ENCODE measurements around the gene DNAJC6. TPM values are rescaled to one million over a fixed set of nuclear protein-coding genes. Genes with fewer than 3 reads are reported as not detected.

DNAJC6 gene
- total RNA-seq, 1 experiment from 2014 or later, result 6.2 TPM

DNA sequence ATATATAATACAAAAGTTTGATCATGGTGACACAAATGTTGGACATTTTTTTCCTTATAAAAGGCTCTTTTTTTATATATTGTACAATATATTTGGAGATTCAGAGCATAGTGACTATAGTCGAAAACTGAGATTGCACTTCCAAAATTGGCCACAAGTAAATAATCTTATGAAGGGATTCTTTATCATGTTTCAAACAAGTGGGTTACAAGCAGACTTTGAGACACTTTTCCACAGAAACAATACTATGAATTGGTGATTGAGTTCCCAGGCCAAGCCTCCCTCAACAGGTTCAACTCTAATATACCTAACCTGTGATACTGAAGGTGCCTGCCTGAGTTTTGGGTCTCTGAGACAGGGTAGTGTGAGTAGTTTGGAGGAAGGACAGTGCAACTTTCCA is 124.9 kb downstream of the DNAJC6 start:
- Histone ChIP-seq H3K4me1 (no peaks in the 10 kb centered on the region), H3K27me3 (replicated peaks; ENCODE audit: control insufficient read depth, insufficient read depth, low read length) (no peaks in the 10 kb centered on the region), H3K9me3 (no peaks in the 10 kb centered on the region), H3K4me3 (ENCODE audit: low read depth, low read length) (no peak overlapping the region), H3K36me3 (ENCODE audit: control insufficient read depth, insufficient read depth, low read length) (no peaks in the 10 kb centered on the region)
- no TSS peak for BruUV-seq (replicated peaks)
- no peak for DNase-seq
- ChIA-PET CTCF (interaction anchor here (1.7 kb wide), 1 partner anchor 254 kb away, joined by 7 read pairs; no protein-coding TSS in a partner anchor), POLR2A (no interaction called here)
- Mint-ChIP-seq H3K4me1 (ENCODE audit: low read depth, unreplicated experiment) (peaks cover 2% of the 10 kb centered on the region), H3K4me3 (ENCODE audit: unreplicated experiment) (no peak overlapping the region), H3K27ac (ENCODE audit: unreplicated experiment) (no peak overlapping the region), H3K36me3 (ENCODE audit: insufficient read depth, unreplicated experiment) (peaks cover 25% of the 10 kb centered on the region), H3K27me3 (ENCODE audit: insufficient read depth, unreplicated experiment) (no peaks in the 10 kb centered on the region), H3K9me3 (ENCODE audit: unreplicated experiment) (no peaks in the 10 kb centered on the region)
- TF ChIP-seq, protein P1, sequence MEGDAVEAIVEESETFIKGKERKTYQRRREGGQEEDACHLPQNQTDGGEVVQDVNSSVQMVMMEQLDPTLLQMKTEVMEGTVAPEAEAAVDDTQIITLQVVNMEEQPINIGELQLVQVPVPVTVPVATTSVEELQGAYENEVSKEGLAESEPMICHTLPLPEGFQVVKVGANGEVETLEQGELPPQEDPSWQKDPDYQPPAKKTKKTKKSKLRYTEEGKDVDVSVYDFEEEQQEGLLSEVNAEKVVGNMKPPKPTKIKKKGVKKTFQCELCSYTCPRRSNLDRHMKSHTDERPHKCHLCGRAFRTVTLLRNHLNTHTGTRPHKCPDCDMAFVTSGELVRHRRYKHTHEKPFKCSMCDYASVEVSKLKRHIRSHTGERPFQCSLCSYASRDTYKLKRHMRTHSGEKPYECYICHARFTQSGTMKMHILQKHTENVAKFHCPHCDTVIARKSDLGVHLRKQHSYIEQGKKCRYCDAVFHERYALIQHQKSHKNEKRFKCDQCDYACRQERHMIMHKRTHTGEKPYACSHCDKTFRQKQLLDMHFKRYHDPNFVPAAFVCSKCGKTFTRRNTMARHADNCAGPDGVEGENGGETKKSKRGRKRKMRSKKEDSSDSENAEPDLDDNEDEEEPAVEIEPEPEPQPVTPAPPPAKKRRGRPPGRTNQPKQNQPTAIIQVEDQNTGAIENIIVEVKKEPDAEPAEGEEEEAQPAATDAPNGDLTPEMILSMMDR (IDR thresholded peaks at IDR 0.05; ENCODE audit: insufficient read depth in 1 of 2, low read depth in 1 of 2, low read length in 1 of 2, severe bottlenecking in 1 of 2, unreplicated experiment in 1 of 2), result no peak
- intact Hi-C loops (cut with micrococcal nuclease; ENCODE audit: unreplicated experiment), result no loop called here

DNA sequence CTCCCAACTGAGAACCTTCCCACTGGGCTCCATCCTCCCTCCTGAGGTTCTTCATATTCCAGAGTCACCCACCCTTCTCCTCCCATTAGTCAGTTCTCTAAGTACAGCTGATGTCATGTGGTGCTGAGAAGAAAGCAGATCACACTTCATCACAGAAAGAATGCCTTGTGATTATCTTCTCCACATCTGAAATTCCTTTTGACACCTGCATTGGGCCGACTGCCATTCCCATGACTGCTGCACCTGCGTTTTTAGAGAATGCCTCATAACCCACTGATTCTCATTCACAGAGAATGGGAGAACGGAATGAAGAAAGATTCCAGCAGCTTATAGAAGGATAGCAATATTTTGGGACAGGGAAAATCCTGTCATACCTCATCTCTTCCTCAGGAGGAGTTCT is 125.4 kb downstream of the DNAJC6 start:
- CTCF ChIA-PET, result interaction anchor here (0.7 to 1.7 kb wide), 4 partner anchors 15 to 262 kb away, joined by 3 to 7 read pairs (median 4); partner anchors contain the start of genes LEPR and LEPROT
- no peaks in the 10 kb centered on the region for H3K9me3 Mint-ChIP-seq (ENCODE audit: unreplicated experiment)
- peaks cover 24% of the 10 kb centered on the region for H3K36me3 Mint-ChIP-seq (ENCODE audit: insufficient read depth, unreplicated experiment)
- no peaks in the 10 kb centered on the region for H3K27me3 ChIP-seq (replicated peaks; ENCODE audit: control insufficient read depth, insufficient read depth, low read length)
- no peaks in the 10 kb centered on the region for H3K27me3 Mint-ChIP-seq (ENCODE audit: insufficient read depth, unreplicated experiment)
- no peak overlapping the region for H3K4me3 ChIP-seq (ENCODE audit: low read depth, low read length)
- H3K4me1 Mint-ChIP-seq (ENCODE audit: low read depth, unreplicated experiment), result no peaks in the 10 kb centered on the region
- H3K27ac Mint-ChIP-seq (ENCODE audit: unreplicated experiment), result no peak overlapping the region
- no peak for DNase-seq
- TF ChIP-seq, protein P1 (IDR thresholded peaks at IDR 0.05; ENCODE audit: insufficient read depth in 1 of 2, low read depth in 1 of 2, low read length in 1 of 2, severe bottlenecking in 1 of 2, unreplicated experiment in 1 of 2), result no peak
- no peak overlapping the region for H3K4me3 Mint-ChIP-seq (ENCODE audit: unreplicated experiment)
- no peaks in the 10 kb centered on the region for H3K4me1 ChIP-seq
- no TSS peak for BruUV-seq (replicated peaks)
- POLR2A ChIA-PET, result no interaction called here
- H3K36me3 ChIP-seq (ENCODE audit: control insufficient read depth, insufficient read depth, low read length), result no peaks in the 10 kb centered on the region
- no peaks in the 10 kb centered on the region for H3K9me3 ChIP-seq
- intact Hi-C loops (cut with micrococcal nuclease; ENCODE audit: unreplicated experiment), result no loop called here

DNA sequence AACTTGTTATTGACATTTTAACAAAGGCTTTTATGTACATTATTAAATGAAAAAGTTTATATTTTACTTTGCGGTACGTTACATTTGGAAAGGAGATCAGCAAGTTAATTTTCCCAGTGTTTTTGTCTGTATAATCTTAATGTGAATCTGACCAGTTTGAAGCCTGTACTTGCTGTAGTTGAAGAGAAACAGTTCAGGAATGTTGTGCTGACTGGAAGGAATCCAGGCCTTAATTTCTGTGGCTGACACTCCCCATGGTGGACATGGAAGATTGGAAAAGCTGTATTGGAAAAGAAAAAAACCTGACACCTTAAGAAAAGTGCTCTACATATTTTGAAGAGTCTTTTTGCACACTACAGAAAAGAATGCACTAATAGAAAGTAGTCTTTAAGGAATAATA is 126.6 kb downstream of the DNAJC6 start:
- TF ChIP-seq, protein P1 (IDR thresholded peaks at IDR 0.05; ENCODE audit: insufficient read depth in 1 of 2, low read depth in 1 of 2, low read length in 1 of 2, severe bottlenecking in 1 of 2, unreplicated experiment in 1 of 2), result no peak
- POLR2A ChIA-PET, result no interaction called here

More for the DNA sequence above, 126.6 kb downstream of the DNAJC6 start:
- H3K4me3 Mint-ChIP-seq (ENCODE audit: unreplicated experiment), result no peak overlapping the region
- no peak overlapping the region for H3K27ac Mint-ChIP-seq (ENCODE audit: unreplicated experiment)
- intact Hi-C loops (cut with micrococcal nuclease; ENCODE audit: unreplicated experiment), result no loop called here
- H3K4me3 ChIP-seq (ENCODE audit: low read depth, low read length), result no peak overlapping the region
- no TSS peak for BruUV-seq (replicated peaks)
- no peaks in the 10 kb centered on the region for H3K36me3 ChIP-seq (ENCODE audit: control insufficient read depth, insufficient read depth, low read length)
- no peaks in the 10 kb centered on the region for H3K27me3 ChIP-seq (replicated peaks; ENCODE audit: control insufficient read depth, insufficient read depth, low read length)
- no peaks in the 10 kb centered on the region for H3K4me1 ChIP-seq
- H3K36me3 Mint-ChIP-seq (ENCODE audit: insufficient read depth, unreplicated experiment), result peaks cover 18% of the 10 kb centered on the region
- H3K27me3 Mint-ChIP-seq (ENCODE audit: insufficient read depth, unreplicated experiment), result no peaks in the 10 kb centered on the region
- H3K4me1 Mint-ChIP-seq (ENCODE audit: low read depth, unreplicated experiment), result peaks cover 8% of the 10 kb centered on the region
- H3K9me3 ChIP-seq, result no peaks in the 10 kb centered on the region
- CTCF ChIA-PET, result interaction anchor here (1.1 kb wide), 1 partner anchor 16 kb away, joined by 3 read pairs; the partner anchor contains the start of genes LEPR and LEPROT
- DNase-seq, result no peak
- no peaks in the 10 kb centered on the region for H3K9me3 Mint-ChIP-seq (ENCODE audit: unreplicated experiment)

Measured in Caco-2 (cell line).